ENCODE measurements around the gene GPATCH8.
"Not testable (repeated sequence)": the region's sequence is repeated elsewhere in the genome, so short reads cannot be mapped to it uniquely, and the experiment has no call there.

GPATCH8 gene

DNA sequence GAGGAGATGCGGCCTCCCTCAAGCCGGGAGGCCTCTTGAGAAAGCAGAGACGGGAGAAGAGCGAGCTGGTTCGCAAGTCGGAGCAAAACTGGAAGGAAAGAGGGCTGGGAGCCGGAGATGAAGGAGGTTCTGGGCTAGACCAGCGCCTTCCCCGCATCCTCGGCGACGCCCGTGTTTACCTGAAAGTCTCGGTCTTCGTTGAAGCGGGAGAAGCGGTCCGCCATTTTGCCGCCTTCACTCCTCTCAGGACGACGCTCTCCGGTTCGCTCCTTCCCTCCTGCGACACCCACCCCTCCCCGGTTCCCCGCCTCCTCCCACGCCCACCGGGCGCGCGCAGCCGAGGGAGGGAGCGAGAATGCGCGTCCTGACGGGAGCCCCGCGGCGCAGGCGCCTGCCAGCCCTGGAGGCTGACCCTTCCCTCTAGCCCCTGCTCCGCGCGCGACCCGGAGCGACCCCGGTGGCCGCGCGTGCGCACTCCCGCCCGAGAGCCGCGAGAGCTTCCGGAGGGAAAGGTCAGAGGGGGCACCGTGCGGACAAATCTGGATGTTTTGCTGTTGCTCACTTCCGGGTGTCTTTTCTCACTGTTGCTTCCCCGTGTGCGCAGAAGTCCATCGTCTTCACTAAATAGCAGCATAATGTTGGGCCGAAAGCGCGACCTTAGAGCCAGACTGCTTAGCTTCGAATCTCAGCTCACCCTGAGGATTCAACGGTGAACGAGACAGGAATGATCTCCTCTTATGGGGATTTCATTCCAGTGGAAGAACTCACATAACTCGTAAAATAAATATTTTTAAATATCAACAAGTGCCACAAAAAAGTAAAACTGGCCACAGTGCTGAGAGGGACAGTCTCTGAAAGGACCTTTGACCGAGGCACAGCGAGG is at the start of gene GPATCH8:
GPATCH8 (minus strand) TSS at position 260 of the 883 bp plus-strand sequence; CDS start at position 224, 36 bp downstream.
- FAIRE-seq (no peak), DNase-seq (ENCODE audit: low spot score) (peak; percentile 100)

DNA sequence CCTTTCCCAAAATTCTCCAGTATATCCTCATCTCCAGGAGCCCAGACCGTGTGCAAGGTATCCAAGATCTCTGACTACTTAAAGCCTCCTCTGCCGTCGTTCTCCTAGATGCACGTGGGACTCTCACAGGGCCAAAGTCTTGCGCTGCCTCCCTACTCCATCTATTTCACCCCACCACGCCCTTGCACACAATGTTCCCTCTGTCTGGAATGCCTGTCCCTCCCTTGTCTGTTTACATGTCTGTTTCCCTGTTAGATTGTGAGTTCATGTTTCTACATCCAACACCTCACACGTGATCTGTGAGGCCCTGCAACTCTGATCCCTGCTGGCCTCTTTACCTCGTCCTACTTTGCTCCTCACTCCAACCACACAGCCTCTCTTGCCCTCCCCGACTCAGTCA is 49.2 kb upstream of the GPATCH8 start:
- DNase-seq (ENCODE audit: low spot score), result no peak
- no peak for FAIRE-seq

DNA sequence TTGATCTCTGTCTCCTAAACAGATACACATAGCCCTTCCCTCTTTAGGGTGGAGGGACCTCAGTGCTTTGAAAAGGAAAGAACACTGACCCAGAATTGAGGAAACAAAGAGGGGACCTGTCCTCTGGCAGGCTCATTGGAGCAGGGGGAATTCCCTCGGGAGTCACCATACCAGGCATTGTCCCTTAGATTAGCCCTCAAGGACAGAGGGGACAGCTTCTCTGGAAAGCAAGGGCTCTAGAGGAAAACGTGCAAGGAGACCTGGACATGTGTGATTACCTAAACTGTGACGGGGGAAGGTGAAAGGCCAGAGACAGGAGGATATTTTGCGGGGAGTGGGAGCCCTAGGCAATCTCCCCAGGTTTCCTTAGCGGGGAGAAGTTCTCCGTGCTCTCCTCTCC is 46.5 kb upstream of the GPATCH8 start:
- DNase-seq (ENCODE audit: low spot score) (no peak), FAIRE-seq (no peak)

DNA sequence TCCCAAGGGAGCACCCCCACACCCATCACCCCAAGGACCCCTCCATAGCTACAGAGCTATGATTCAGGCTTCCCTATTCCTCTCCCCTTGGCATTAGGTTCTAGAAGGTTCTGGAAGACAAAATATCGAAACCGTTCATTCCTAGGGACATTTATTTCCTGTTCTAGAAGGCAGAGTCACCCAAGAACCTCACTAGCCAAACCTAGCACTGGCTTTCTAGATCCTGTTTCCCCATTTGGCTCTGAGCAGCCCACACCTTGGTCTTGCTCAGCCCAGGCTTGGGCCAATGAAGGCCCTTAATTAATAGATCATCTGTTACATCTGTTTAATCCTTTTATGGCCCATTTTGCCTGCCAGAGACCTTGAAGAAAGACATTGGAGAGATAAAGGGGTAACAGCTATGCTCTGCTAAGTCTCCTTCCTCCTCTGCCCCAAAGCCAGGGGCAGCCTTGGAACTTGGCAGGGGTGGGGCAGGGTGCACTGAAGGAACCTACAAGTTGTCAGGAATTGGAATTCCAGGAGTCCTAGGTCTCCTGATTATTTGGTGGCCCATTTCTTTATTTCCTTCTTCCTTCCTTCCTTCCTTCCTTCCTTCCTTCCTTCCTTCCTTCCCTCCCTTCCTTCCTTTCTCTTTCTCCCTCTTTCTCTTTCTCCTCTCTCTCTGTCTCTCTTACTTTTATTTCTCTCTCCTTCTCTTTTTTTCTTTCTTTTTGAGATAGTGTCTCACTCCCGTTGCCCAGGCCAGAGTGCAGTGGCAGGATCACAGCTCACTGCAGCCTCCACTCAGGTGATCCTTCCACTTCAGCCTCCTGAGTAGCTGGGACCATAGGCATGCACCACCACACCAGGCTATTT is 45.4 kb upstream of the GPATCH8 start:
- no peak for FAIRE-seq
- no peak for DNase-seq (ENCODE audit: low spot score)

DNA sequence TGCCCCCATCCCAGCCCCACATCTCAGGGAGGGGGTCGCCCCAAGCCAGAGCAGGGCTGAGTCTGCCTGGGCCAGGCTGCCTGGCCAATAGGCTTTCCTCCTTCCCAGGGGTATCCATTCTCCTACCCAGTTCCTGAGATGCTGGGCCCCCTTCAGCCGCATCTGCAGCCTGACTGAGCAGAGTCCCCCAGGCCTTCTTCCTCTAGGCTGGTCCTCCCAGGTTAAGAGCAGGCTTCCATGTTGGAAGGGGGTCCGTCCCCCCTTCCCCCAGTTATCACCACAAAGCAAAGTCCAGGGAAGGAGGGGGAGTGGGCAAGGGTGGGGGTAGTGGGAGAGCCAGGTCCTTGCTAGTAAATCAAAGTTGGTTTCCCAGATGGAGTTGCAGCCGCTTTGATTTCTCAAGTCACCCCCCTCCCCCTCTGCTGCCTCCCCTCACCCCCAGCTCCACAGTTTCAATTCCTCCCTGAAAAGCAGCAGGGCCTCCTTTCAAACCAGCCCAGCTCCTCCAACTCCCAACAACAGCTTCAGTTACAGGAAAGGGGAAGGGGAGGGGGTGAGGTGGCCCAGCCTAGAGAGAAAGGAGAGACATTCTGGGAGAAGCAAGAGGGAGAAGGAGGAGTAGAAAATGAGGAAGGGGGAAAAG is 44.5 kb upstream of the GPATCH8 start:
- FAIRE-seq (no peak), DNase-seq (ENCODE audit: low spot score) (no peak)

DNA sequence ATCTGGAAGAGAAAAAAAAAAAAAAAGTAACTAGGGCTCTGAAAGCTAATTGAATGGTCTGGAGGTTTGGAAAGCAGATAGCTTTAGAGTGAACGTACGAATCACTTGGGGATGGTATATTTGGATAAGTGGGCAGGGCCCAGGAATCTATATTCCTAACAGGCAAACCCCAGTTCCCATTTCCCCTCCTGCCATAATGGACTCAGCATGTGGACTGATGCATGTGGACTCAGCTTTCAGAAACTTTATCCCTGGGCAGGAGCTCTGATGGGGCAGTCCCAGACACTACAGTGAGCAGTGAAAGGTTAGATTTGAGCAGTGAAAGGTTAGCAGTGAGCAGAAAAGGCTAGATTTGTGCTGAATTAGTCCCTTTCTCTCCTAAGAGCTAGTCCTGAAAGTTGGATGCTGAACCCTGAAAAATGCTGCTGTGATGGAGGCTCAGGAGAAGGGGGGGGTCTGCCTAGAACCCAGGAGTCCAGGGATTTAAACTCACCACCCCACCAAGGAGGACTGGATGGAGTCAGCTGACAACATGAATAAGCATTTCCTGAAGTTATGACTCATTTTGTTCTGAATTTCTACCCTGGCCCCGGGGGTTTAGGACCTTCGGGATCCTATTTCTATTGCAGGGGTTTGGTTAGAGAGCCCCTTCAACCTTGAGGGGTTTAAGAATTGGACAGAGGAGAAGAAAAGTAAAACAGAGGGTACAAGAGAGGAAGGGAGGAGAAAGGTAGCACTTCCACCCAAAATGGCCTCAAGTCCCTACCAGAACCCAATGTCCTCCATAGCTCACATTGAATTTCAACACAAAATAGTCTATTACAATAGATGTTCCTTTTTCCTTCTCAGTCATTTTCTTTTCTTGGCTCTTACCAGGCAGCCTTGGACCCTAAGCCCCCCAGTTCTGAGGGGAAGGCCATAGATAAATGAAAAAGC is 43.7 kb upstream of the GPATCH8 start:
- FAIRE-seq (no peak), DNase-seq (ENCODE audit: low spot score) (no peak)

DNA sequence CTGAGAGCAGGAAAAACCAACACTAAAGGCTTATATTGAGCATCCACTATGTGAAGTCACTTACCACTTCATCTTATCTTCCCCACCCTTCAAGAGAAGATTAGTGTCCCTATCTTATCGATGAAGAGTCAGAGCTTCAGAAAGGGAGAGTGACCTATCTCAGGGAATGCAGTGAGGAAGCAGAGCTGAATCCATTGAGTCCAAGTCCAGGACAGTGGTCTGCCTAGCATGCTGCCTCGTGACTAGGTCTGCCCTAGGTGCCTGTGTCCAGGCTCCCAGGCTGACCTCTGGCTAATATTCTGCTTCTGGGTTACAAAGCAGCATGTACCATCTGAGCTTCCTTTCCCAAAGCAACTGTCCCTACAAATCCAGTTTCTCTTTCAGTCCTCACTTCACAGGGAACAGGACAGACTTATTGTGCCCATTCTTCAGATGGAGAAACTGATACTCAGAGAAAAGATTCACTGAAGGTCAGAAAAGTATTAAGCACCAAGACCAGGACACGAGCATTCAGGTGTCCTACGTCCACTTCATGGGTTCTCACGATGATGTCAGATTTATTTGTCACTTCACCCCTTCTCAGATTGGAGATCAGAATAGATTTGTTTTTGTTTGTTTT is 40.8 kb upstream of the GPATCH8 start:
- peak; percentile 42 for FAIRE-seq
- DNase-seq (ENCODE audit: low spot score), result no peak

DNA sequence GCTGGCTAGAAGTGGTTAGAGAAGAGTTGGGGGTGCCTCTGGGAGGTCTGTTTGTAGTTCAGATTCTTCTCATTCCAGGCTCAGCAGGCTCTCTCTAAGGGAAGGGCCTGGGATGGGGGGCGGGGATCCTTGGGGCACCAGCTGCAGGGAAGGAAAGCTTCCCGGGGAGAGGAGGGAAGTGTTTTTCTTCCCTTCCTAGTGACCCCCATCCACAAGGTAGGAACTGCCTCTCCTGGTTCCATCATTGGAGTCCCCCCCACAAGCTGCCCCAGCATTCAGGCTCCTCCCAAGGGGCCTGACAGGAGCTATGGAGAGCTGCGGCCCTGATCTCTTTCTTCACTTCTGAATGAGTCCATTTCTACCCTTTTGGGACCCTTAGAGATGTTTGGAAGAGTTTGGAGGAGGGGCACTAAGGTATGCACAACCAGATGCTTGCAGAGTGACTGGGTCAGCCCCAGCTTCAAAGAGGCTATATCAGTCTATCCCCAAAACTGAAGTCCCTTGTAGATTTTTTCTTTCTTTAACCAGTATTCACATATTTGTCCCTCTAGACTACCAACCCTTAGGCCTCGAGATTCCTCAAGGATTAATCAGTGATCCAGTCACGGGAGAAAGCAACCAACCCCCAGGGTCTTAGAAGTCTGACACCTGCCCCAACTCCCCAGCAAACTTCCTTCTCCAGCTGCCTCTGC is 40.2 kb upstream of the GPATCH8 start:
- FAIRE-seq, result no peak
- DNase-seq (ENCODE audit: low spot score), result peak; percentile 84

DNA sequence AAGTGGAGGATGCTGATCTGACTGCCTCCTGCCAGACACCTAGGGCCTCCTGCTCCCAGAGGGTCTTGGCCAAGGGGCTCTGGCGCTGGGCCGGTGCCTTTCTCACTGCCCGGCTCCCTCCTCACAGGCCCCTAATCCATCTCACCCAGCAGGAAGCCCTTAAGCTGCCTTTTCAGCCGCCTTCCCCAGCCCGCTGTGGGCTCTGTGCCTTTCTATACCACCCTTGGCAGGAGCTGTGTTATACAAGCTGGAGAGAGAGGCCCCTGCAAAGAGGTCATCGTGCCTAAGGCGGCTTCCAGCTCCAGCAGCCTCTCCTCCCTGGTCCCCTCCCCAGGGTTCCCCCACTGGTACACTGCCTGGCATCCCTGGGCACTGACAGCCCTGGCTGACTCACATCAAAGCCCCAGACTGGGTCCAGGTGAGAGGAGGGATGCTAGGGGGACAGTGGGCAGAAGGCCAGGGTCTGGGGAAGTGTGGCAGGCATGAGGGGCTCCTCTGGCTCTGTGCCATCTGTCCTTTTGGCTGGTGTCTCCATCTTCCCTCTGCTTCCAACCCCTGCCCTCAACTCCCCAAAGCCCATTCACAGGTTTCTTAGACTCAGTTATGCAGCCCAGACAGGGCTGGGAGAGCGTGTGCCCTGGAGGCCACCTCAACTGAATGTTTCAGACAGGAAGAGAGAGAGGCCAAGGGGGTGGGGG is 38.8 kb upstream of the GPATCH8 start:
- DNase-seq (ENCODE audit: low spot score) (no peak), FAIRE-seq (peak; percentile 9)

DNA sequence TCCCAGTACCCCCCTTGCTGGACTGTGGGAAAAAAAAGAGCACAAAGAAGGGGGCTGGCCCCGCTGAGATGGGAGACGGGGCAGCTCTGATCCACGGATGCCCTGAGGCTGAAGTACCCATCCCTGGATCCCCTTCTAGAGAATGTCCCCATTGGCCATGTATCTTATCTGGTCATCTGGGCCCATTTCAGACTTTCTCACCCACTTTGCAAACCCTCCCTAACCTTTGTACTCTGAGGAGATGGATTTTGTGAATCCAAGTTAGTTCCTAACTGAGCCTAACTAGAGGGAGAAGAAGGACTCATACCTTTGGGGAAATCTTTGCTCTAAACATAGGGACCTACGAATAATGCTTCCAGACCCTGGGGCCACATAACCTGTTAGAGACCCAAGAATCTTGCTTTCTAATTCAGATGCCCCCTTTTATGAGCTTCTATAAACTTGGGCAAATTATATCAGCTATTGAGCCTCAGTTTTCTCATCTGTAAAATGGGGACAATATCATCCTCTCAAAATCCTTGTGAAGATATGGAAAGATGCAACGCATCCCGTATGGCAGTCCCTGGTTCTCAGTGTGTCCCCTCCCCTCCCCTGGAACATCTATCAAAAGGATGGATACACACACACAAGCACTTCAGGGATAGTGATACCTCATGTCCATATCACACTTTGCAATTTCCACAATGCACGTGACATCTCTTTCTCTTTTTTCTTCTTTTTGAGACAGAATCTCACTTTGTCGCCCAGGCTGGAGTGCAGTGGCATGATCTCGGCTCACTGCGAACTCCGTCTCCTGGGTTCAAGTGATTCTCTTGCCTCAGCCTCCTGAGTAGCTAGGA is 37.3 kb upstream of the GPATCH8 start:
- DNase-seq (ENCODE audit: low spot score), result no peak
- FAIRE-seq, result no peak

DNA sequence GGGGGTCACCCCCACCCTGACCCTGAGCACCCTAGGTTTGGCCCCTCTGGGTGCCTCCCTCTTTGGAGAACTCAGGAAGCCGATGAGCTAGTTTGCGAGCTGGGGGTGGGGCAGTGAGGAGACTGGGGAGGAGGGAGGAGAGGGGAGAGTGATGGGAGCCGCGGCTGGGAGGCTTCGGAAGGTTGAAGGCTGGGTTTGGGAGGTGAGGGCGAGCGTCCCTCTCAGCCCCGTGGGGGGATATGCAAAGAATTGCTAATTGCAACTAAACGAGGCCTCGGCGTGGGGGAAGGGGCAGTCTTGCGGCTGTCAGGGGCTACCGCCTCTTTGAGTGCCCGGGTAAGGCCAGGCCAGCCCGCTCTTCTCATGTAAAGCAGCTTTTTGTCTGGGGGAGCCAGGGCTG is 36.5 kb upstream of the GPATCH8 start:
- DNase-seq (ENCODE audit: low spot score) (no peak), FAIRE-seq (no peak)

DNA sequence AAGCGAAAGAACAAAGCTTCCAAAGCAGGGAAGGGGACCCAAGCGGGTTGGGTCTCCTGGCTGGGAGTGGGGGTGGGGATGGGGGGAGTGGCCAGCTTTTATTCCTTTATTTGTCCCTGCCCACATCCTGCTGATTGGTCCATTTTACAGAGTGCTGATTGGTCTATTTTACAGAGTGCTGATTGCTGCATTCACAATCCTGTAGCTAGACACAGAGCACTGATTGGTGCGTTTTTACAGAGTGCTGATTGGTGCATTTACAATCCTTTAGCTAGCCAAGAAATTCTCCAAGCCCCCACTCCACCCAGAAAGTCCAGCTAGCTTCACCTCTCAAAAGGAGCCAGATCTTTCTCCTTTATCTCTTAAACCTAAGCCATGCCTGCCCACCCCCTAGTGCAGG is 34.7 kb upstream of the GPATCH8 start:
- DNase-seq (ENCODE audit: low spot score); FAIRE-seq: not testable (repeated sequence)

DNA sequence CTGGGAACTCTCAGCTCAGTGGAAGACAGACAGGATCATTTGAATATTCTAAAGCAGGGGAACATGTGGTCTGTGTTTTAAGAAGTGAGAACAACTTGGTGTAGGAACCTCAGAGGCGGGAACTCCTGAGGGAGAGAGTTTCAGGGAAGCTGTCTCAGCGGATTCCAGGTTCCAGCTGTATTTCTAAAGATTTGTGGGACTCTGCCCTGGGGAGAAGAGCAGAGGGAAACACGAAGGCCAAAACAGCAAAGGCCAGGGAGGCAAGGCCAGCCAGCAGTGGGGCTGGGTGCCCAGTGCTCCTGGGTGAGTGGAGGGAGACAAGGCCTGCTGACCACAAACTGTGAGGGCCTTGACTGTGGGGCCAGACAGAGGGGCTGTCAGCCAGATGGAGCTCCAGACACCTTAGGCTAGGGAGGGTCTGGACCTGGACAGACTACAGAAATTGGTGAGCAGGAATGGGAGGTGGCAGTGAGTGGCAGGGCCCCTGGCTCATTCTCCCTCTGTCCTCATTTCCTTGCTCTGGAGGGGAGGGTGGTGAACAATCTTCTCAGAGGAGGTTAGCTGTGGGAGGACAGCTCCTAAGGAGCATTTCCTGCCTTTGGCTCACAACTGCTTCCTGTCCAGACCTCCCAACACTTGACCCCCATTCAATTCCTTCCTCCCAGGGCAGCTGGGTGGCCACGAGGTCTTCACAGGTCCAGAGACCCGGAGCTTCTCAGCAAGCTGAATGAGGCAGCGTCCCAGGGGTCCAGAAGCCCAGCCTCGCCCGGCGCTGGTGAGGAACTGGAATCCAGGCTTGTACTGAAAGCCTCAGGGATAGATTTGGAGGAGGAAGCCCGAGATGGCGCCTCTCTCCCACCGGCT is 33.1 kb upstream of the GPATCH8 start:
- no peak for FAIRE-seq
- no peak for DNase-seq (ENCODE audit: low spot score)

DNA sequence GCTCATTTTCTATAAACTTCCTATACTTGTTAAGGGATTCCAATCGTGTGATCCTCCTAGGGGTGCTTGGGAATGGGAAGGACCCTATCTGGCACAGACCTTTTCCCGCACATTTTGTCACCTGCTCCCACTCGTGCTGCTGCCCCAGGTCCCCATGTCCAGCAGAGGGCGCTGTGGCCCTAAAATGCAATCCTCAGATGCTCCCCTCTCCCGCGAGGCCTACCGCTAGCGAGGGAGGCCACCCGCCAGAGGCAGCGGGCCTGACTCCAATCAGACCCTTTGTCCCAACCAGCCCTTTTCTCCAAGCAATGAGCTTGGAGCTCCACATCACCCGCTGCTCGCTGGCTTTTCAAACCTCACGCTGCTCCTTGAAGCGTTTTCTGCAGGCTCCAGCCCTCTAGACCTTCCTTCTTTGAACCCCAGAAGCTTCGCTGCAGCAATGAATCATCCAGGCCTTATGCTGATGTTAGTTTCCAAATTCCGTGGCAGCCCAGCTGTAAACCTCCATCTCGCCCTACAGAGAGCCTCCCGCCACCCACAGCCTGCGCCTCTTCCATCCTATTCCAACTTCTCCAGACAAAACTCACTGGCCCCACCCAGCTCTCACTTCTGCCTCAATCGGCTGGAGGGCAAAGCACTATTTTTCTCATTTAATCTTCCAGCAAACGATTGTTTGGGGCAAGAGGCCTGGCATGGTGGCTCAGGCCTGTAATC is 30.5 kb upstream of the GPATCH8 start:
- no peak for FAIRE-seq

DNA sequence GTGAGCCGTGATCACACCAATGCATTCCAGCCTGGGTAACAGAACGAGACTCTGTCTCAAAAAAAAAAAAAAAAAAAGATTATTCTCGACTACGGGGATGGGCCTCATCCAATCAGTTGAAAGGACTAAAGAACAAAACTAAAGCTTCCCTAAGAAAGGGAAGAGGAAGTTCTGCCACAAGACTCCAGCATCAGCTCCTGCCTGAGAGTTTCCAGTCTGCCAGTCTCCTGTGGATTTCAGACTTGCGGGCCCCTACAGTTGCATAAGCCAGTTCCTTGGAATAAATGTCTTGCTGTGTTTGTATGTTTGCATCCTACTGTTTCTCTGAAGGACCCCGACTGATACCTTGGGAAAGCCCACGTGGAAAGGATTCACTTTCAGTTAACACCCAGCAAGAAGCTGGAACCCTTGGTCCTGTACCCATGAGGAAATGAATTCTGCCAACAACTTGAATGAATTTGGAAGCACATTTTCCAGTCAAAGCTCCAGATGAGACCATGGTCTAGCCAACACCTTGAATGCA is 27.8 kb upstream of the GPATCH8 start:
- FAIRE-seq (no peak), DNase-seq (ENCODE audit: low spot score) (no peak)

More for the DNA sequence above, 30.5 kb upstream of the GPATCH8 start:
- peak; percentile 92 for DNase-seq (ENCODE audit: low spot score)

DNA sequence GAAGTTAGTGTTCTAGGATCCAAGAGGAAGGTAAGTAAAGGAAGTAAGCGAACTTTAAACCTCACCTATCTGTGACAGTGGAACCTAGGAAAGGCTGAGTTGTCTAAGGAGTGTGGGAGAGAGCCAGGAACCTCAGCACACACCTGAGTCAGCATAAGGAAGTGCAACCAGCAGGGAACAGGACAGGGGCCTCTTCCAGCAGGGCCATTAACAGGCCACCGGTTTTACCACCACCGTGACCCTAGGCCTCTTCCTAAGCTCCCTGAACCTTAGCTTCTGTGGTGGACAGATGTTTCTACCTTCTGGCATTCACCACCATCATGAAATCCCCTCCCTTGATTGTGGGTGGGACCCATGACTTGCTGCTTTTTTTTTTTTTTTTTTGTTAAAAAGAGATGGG is 26.7 kb upstream of the GPATCH8 start:
- DNase-seq (ENCODE audit: low spot score), result no peak

More for the DNA sequence above, 26.7 kb upstream of the GPATCH8 start:
- no peak for FAIRE-seq

Data from urothelium cell line (cell line).